RWPE1 (cell line): ENCODE results near the gene TNFAIP8L1.
A peak's percentile ranks its signal among the peaks of the same experiment; 100 is the strongest.

Source experiments
- CTCF ChIA-PET: fragments of 350-600 bp; sonication (Branson Sonifier 250); formaldehyde crosslinking; extraction: SDS; loops from one replicate; lab custom pipeline; 2021; lab: Yijun Ruan, JAX
- POLR2A ChIA-PET: fragments of 400-600 bp; formaldehyde crosslinking; extraction: SDS; loops from one replicate; lab custom pipeline; 2020; ENCODE audit warnings: antibody characterized with exemption; ENCODE audit not compliant: low non-redundant PET; lab: Yijun Ruan, JAX
- DNase-seq: peaks from one replicate; pipeline ENCODE4 v3.0.0; 2012; ENCODE audit warnings: low spot score
- H3K27ac ChIP-seq: fragments of 450-650 bp; 2 replicates; pipeline ENCODE4 v1.5.1; 2017
- TF ChIP-seq, protein P1 (sequence below): fragments of 450-650 bp; conservative IDR thresholded peaks from 2 replicates; pipeline ENCODE4 v1.5.1; 2017; ENCODE audit warnings: low read depth, mild to moderate bottlenecking

TNFAIP8L1 gene

GRCh38 chr19:4638828-4639530 is at the start of gene TNFAIP8L1:
Gene TNFAIP8L1, plus strand, starts transcription at chr19:4639516. Its CDS starts 12,354 bp downstream, at chr19:4651870.
- peak within 1 kb of the TSS; percentile 77 for H3K27ac ChIP-seq
- ChIA-PET CTCF (interaction anchor here (1.0 kb wide), 1 partner anchor 72 kb away, joined by 4 read pairs; no protein-coding TSS in a partner anchor), POLR2A (interaction anchor here (0.5 kb wide), 1 partner anchor 152 kb away, joined by 4 read pairs; the partner anchor contains the start of gene FEM1A)
- peak; percentile 100 for DNase-seq
- TF ChIP-seq, protein P1, sequence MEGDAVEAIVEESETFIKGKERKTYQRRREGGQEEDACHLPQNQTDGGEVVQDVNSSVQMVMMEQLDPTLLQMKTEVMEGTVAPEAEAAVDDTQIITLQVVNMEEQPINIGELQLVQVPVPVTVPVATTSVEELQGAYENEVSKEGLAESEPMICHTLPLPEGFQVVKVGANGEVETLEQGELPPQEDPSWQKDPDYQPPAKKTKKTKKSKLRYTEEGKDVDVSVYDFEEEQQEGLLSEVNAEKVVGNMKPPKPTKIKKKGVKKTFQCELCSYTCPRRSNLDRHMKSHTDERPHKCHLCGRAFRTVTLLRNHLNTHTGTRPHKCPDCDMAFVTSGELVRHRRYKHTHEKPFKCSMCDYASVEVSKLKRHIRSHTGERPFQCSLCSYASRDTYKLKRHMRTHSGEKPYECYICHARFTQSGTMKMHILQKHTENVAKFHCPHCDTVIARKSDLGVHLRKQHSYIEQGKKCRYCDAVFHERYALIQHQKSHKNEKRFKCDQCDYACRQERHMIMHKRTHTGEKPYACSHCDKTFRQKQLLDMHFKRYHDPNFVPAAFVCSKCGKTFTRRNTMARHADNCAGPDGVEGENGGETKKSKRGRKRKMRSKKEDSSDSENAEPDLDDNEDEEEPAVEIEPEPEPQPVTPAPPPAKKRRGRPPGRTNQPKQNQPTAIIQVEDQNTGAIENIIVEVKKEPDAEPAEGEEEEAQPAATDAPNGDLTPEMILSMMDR = no peak

DNA sequence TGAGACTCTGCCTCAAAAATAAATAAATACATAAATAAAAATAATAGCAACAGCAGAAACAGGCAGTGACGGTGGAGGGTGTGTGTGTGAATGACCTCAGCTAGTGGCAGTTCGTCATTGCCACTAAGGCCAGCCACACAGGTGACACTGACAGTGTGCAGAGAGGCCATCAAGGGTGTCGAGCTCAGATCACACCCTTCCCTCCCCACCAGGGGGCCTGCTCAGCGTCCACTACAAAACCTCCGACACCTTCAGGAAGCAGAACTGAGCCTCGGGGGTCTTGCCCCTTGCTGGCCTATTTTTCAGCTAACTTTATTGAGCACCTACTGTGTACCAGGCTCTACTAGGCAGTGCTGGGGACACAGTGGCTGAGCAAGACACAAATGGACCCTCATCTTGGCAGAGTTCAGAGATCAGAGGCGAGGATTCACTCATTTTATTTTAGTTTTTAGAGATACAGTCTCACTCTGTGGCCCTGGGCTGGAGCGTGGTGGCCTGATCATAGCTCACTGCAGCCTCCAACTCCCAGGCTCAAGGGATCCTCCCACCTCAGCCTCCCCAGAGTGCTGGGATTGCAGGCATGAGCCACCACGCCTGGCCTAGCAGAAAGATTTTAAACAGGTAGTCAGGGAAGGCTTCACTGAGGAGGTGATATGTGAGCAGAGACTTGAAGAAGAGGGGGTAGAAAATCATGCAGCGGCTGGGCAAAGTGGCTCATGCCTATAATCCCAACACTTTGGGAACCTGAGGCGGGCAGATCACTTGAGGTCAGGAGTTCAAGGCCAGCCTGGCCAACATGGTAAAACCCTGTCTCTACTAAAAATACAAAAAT is 49.5 kb upstream of the TNFAIP8L1 start:
- no peak overlapping the region for H3K27ac ChIP-seq
- CTCF ChIA-PET = interaction anchor here (0.6 to 1.1 kb wide), 3 partner anchors 27 to 47 kb away, joined by 3 to 4 read pairs (median 3); no protein-coding TSS in a partner anchor
- DNase-seq = no peak
- POLR2A ChIA-PET = no interaction called here
- TF ChIP-seq, protein P1 = no peak

DNA sequence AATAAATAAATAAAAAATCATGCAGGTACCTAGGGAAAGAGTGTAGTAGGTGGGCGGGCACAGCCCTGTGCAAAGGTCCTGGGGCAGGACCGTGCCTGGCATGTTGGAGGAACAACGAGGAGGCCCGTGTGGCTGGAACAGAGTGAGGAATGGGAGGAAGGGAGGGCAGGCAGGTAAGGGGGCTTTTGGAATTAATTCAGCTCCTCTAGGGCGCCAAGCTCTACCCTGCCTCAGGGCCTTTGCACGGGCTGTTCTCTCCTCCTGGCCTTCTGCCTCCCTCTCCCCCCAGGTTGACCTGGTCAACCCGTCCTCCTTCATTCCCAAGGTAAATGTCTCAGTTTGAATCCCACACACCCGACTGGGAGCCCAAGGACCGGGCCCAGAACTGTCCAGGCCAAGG is 48.8 kb upstream of the TNFAIP8L1 start:
- CTCF ChIA-PET = interaction anchor here (0.6 to 0.7 kb wide), 2 partner anchors 26 to 29 kb away, joined by 3 to 4 read pairs; no protein-coding TSS in a partner anchor
- no peak for DNase-seq
- POLR2A ChIA-PET = no interaction called here

DNA sequence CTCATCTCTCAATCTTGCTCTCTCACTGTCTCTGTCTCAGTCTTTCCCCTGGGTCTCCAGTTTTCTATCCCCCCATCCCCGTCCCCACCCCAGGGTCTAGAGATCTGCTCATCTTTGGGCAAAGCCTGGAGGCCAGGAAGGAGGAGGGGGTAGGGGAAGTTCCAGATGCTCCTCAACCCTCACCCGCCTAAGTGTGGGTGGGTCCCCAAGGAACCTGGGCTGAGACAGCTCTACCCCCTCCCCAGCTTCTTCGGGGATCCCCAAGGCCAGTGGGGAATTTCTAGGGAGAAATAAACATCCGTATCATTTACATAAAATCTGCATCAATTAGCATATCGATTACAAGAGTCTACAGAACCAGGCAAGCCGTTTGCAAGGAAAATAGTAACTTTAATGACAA is 48.0 kb upstream of the TNFAIP8L1 start:
- TF ChIP-seq, protein P1 = no peak
- no peak overlapping the region for H3K27ac ChIP-seq
- ChIA-PET POLR2A (no interaction called here), CTCF (interaction anchor here (0.7 kb wide), 1 partner anchor 13 kb away, joined by 3 read pairs; no protein-coding TSS in a partner anchor)
- DNase-seq = no peak

More for the DNA sequence above, 48.8 kb upstream of the TNFAIP8L1 start:
- TF ChIP-seq, protein P1 = no peak
- no peak overlapping the region for H3K27ac ChIP-seq

- TF ChIP-seq, protein P1 = no peak
- peak overlapping the region; percentile 87 for H3K27ac ChIP-seq
- ChIA-PET POLR2A (no interaction called here), CTCF (no interaction called here)
- no peak for DNase-seq
Observed at GRCh38 chr19:4592445-4592844, 46.9 kb upstream of the TNFAIP8L1 start.

DNA sequence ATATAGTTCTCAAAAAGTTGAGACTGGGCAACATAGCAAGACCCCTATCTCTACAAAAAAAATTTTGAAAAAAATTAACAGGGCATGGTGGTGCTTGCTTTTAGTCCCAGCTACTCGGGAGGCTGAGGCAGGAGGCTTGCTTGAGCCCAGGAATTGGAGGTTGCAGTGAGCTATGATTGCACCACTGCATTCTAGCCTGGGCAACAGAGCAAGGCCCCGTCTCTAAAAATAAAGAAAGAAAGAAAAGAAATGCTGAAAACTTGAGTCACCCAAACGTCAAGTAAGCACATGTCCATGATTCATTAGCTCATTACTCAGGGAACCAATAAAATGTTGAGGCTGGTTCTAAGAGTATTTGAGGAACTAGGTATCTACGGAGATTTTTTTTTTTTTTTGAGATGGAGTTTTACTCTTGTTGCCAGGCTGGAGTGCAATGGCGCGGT is 45.9 kb upstream of the TNFAIP8L1 start:
- peak overlapping the region; percentile 87 for H3K27ac ChIP-seq
- ChIA-PET CTCF (interaction anchor here (0.6 to 1.4 kb wide), 4 partner anchors 17 to 320 kb away, joined by 3 to 5 read pairs (median 4); no protein-coding TSS in a partner anchor), POLR2A (no interaction called here)
- peak; percentile 91 for DNase-seq
- TF ChIP-seq, protein P1 = no peak
